Upper lobe of left lung (tissue), 6 donors: ENCODE measurements around the gene CPEB3. TPM values are rescaled to one million over a fixed set of nuclear protein-coding genes. Genes with fewer than 3 reads are reported as not detected.

Source experiments
- ATAC-seq, 2 donors: fragments of 200-7000 bp; cut with Tn5 transposase; one replicate each; pipeline ENCODE4 v1.9.1; 2022; ENCODE audit warnings: mild to moderate bottlenecking in 2 of 2, moderate library complexity in 2 of 2; ENCODE audit not compliant: low FRiP score in 2 of 2
- DNase-seq, 2 donors: peaks; one replicate each; pipeline ENCODE4 v3.0.0-alpha.2; 2019 to 2020
- H3K27ac ChIP-seq, 4 donors: fragments of 200-600 bp; sonication (generic); one replicate each; pipeline ENCODE4 v1.5.1; 2016 to 2019
- H3K27me3 ChIP-seq, 4 donors: fragments of 200-600 bp; sonication (generic); one replicate each; pipeline ENCODE4 v1.5.1; 2017 to 2019
- H3K36me3 ChIP-seq, 4 donors: fragments of 200-600 bp; sonication (generic); one replicate each; pipeline ENCODE4 v1.5.1; 2016 to 2019
- H3K4me1 ChIP-seq, 4 donors: fragments of 200-600 bp; sonication (generic); one replicate each; pipeline ENCODE4 v1.5.1; 2018 to 2019
- H3K4me3 ChIP-seq, 4 donors: fragments of 200-600 bp; sonication (generic); one replicate each; pipeline ENCODE4 v1.5.1; 2017 to 2019; ENCODE audit warnings: mild to moderate bottlenecking in 2 of 4, moderate library complexity in 1 of 4
- H3K9me3 ChIP-seq, 4 donors: fragments of 200-600 bp; sonication (generic); one replicate each; pipeline ENCODE4 v1.5.1; 2018 to 2019
- EP300 ChIP-seq, 4 donors: sonication (generic); formaldehyde crosslinking; IDR thresholded peaks; one replicate each; pipeline ENCODE4 v1.5.1; 2017; ENCODE audit warnings: antibody characterized with exemption in 4 of 4, control low read depth in 2 of 4
- POLR2A ChIP-seq, 4 donors: fragments of 450-650 bp; IDR thresholded peaks; one replicate each; pipeline ENCODE4 v1.5.1; 2016 to 2017; ENCODE audit warnings: antibody characterized with exemption in 4 of 4, mild to moderate bottlenecking in 2 of 4
- POLR2AphosphoS5 ChIP-seq, 2 donors: sonication (generic); formaldehyde crosslinking; IDR thresholded peaks; one replicate each; pipeline ENCODE4 v1.5.1; 2017; ENCODE audit warnings: antibody characterized with exemption in 2 of 2
- WGBS, 2 donors: methylation state at CpG; one replicate each; pipeline ENCODE4 v1.1.5; 2017 to 2018; 5-methylcytosine and 5-hydroxymethylcytosine counted together
- total RNA-seq, 6 donors: library from RNA; depleted of rRNA in 4 of 6; stranded (reverse); fragments of >200 nt in 4 of 6; gene quantifications; one replicate each; pipeline versions ENCODE4 v1.1.0 to v1.2.1, GENCODE V29; 2016 to 2021
- TF ChIP-seq, protein P1 (sequence below), 6 experiments: fragments of 450-650 bp in 4 of 6; fragments of 200-600 bp in 2 of 6; sonication (generic) in 2 of 6; IDR thresholded peaks; one replicate each; pipeline ENCODE4 v1.5.1; 2016 to 2019; ENCODE audit warnings: antibody characterized with exemption in 6 of 6
- donor health status: DM: no; HTN: no; CAD: no; lungs with moderate emphysema.
- donor health status: DM: no; HTN: yes; CAD: no; lungs with severe emphysema.

The CPEB3 gene
- total RNA-seq, 6 donors from 2014 or later = 5.2 to 12.6 (median 7.2) TPM

DNA sequence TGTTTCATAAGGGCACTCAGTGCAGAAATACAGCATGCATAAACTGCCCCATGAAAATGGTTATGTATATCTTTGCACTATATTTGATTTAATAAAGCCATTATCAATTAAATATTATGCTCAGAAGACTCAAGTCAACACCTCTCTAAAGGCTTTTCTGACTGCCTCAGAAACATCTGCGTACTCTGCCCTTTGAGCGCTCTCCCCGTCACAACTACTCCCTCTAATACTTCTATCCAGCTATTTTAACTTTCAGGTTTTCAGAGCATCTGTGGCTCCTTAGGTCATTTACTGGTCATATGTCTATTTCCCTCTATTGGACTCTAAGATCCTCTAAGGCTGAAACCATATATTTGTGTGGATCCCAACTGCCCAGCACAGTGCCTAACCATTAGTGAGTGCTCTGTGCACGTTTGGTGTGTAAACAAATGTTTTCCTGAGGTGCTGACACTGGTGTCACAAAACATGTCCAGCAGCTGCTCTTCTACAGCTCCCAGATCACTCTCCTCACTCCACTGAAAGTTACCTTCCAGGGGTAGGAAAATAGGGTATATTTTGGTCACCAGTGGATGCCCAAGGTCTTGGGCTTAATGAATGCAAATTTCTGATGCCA, 188.2 kb downstream of the CPEB3 start:
- H3K9me3 ChIP-seq = no peaks in the 10 kb centered on the region
- no peak for TF ChIP-seq EP300 (IDR thresholded peaks at IDR 0.05)
- no peak for TF ChIP-seq POLR2A (IDR thresholded peaks at IDR 0.05)
- TF ChIP-seq, protein P1, sequence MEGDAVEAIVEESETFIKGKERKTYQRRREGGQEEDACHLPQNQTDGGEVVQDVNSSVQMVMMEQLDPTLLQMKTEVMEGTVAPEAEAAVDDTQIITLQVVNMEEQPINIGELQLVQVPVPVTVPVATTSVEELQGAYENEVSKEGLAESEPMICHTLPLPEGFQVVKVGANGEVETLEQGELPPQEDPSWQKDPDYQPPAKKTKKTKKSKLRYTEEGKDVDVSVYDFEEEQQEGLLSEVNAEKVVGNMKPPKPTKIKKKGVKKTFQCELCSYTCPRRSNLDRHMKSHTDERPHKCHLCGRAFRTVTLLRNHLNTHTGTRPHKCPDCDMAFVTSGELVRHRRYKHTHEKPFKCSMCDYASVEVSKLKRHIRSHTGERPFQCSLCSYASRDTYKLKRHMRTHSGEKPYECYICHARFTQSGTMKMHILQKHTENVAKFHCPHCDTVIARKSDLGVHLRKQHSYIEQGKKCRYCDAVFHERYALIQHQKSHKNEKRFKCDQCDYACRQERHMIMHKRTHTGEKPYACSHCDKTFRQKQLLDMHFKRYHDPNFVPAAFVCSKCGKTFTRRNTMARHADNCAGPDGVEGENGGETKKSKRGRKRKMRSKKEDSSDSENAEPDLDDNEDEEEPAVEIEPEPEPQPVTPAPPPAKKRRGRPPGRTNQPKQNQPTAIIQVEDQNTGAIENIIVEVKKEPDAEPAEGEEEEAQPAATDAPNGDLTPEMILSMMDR (IDR thresholded peaks at IDR 0.05) = no peak
- no peak for TF ChIP-seq POLR2AphosphoS5 (IDR thresholded peaks at IDR 0.05)
- H3K4me3 ChIP-seq = no peak overlapping the region
- no peaks in the 10 kb centered on the region for H3K36me3 ChIP-seq
- 83 to 87% methylated on average over 4 of the region's 4 CpGs for whole genome bisulfite sequencing, 2 donors
- DNase-seq = no peak
- H3K27me3 ChIP-seq = no peaks in the 10 kb centered on the region
- ATAC-seq = no peak
- no peak overlapping the region for H3K27ac ChIP-seq
- peaks cover 9 to 23% (median 12%) of the 10 kb centered on the region in 4 donors for H3K4me1 ChIP-seq

DNA sequence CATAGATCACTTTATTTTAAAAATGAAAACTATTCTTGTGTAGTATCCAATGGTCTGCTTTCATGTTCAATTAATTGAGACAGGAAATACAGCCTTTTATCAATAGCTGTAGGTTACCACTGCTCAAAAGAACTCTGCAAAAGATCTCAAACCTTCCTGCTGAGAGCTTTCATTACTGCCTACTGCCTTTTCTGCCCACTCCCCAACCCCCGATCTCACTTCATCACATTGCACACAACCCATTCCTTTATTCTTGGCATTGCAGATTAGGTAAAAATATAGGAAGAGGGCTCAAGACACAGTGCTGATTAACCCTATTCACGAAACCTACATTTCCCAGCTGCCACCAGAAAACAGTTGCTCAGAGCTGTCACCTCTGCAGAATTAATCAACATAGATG, 195.9 kb downstream of the CPEB3 start:
- no peak overlapping the region for H3K27ac ChIP-seq
- ATAC-seq = no peak
- H3K9me3 ChIP-seq = no peaks in the 10 kb centered on the region
- peaks cover 0 to 4% (median 0%) of the 10 kb centered on the region in 4 donors for H3K4me1 ChIP-seq
- WGBS, 2 donors = 98% methylated on average over 2 of the region's 2 CpGs
- H3K27me3 ChIP-seq = no peaks in the 10 kb centered on the region
- TF ChIP-seq POLR2A (IDR thresholded peaks at IDR 0.05) (no peak), EP300 (IDR thresholded peaks at IDR 0.05) (no peak), POLR2AphosphoS5 (IDR thresholded peaks at IDR 0.05) (no peak)
- TF ChIP-seq, protein P1 (IDR thresholded peaks at IDR 0.05) = no peak
- no peak for DNase-seq
- no peaks in the 10 kb centered on the region for H3K36me3 ChIP-seq
- H3K4me3 ChIP-seq = no peak overlapping the region

DNA sequence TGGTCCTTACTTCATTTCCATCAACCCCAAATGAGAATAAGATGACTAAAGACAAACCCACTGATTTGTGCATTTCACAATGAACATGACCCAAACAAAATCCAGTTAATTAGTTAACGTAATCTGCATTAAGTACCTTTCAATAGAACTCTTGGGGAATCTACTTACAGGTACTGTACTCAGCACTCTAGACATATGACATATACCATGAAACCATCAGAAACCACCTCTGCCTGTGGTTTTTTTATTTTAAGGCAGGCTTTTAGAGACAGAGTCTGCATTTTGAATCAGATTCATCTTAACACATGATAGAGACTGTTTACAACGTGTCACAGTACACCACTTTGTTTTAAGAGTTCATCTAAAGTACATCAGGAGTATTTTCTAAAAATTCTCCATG, 198.9 kb downstream of the CPEB3 start:
- Histone ChIP-seq H3K4me3 (no peak overlapping the region), H3K27ac (no peak overlapping the region), H3K36me3 (no peaks in the 10 kb centered on the region), H3K4me1 (peaks cover 0 to 6% (median 2%) of the 10 kb centered on the region in 4 donors), H3K27me3 (no peaks in the 10 kb centered on the region), H3K9me3 (no peaks in the 10 kb centered on the region)
- WGBS, 2 donors = 73 to 89% methylated on average over 2 of the region's 2 CpGs
- DNase-seq (no peak), ATAC-seq (no peak)
- TF ChIP-seq, protein P1 (IDR thresholded peaks at IDR 0.05) = no peak
- TF ChIP-seq EP300 (IDR thresholded peaks at IDR 0.05) (no peak), POLR2A (IDR thresholded peaks at IDR 0.05) (no peak), POLR2AphosphoS5 (IDR thresholded peaks at IDR 0.05) (no peak)

- Histone ChIP-seq H3K27me3 (no peaks in the 10 kb centered on the region), H3K9me3 (no peaks in the 10 kb centered on the region), H3K36me3 (no peaks in the 10 kb centered on the region), H3K27ac (no peak overlapping the region), H3K4me3 (no peak overlapping the region), H3K4me1 (peaks cover 3 to 12% (median 6%) of the 10 kb centered on the region in 4 donors)
- WGBS, 2 donors = 11% methylated on average over 7 of the region's 7 CpGs
- TF ChIP-seq, protein P1 (IDR thresholded peaks at IDR 0.05) = peak; percentile 64 to 91 (median 80)
- TF ChIP-seq POLR2AphosphoS5 (IDR thresholded peaks at IDR 0.05) = no peak
- ATAC-seq (peak; percentile 92 to 93), DNase-seq (peak in 1 of 2 donors; percentile 70)
Measured at GRCh38 chr10:92087750-92088395, 203.0 kb downstream of the CPEB3 start.
